H1 (cell line): ENCODE data around the gene EPHB1. TPM values are rescaled to one million over a fixed set of nuclear protein-coding genes. Genes with fewer than 3 reads are reported as not detected.

Experiments
- BRCA1 ChIP-seq: IDR thresholded peaks from 2 replicates; pipeline ENCODE4 v1.6.1; 2012; ENCODE audit warnings: low read depth, low read length, improper control_type of control experiment
- CREB1 ChIP-seq: IDR thresholded peaks from 2 replicates; pipeline ENCODE4 v1.6.1; 2012; ENCODE audit warnings: inconsistent platforms
- polyA plus RNA-seq, 7 experiments: library from polyadenylated mRNA; depleted of rRNA in 3 of 7; stranded (reverse) in 5 of 7; unstranded in 2 of 7; fragments of >200 nt in 5 of 7; fragments of 200-250 nt in 2 of 7; gene quantifications; 1 replicate in 5 of 7; 2 replicates in 1 of 7; 4 replicates in 1 of 7; pipeline versions ENCODE4 v1.2.1 to v1.2.3, GENCODE V29; 2011 to 2013; ENCODE audit warnings: missing spikeins in 2 of 7, mixed read lengths in 2 of 7
- total RNA-seq: library from RNA; stranded (reverse); fragmentation: NEBNext Ultra II Directional; extraction: Animal tissue kit (Norgen Biotek cat#: 25700); gene quantifications from 2 replicates; pipeline ENCODE4 v1.2.1, GENCODE V29; 2021

Gene EPHB1
- total and polyA plus RNA-seq, 2 of the 8 experiments (the other 6 are each of a cell fraction or from before 2014, with no cell fraction given): 3.5 to 5.9 TPM

DNA sequence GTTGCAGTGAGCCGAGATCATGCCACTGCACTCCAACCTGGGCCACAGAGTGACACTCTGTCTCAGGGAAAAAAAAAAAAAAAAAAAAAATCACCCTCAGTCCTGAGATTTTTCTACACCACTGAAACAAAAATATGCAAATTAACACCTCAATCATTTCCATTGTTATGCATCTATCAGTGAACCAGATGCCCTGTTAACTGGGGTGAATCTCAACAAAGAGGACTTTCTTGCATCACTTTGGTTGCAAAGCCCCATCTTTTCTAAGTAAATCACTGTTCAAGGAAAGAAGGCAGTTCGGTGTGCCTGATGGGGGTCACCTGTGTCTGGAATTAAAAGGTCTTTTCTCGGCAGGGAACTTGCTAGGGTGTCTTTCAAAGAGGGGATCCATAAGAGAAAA is 421.6 kb downstream of the EPHB1 start (continued):
- no peak for TF ChIP-seq CREB1
- TF ChIP-seq BRCA1: no peak
